ENCODE data around the gene ARHGDIG.

Gene ARHGDIG

GRCh38 chr16:281660-282255, 1.4 kb downstream of the ARHGDIG start:
- DNase-seq, result no peak

- DNase-seq, result no peak
Measured at GRCh38 chr16:282491-282890, 2.1 kb downstream of the ARHGDIG start.

GRCh38 chr16:283033-283805, 2.8 kb downstream of the ARHGDIG start, which contains the start of gene PDIA2:
Gene PDIA2 (plus strand): TSS chr16:283164. CDS start chr16:283170, 6 bp downstream.
- no peak for DNase-seq

GRCh38 chr16:284204-285120, 4.1 kb downstream of the ARHGDIG start:
- DNase-seq, result no peak

- no peak for DNase-seq
Measured at GRCh38 chr16:285146-286055, 5.0 kb downstream of the ARHGDIG start.

- no peak for DNase-seq
Measured at GRCh38 chr16:286491-287297, 6.3 kb downstream of the ARHGDIG start.

GRCh38 chr16:287298-287811, 7.0 kb downstream of the ARHGDIG start:
- DNase-seq, result no peak

GRCh38 chr16:287981-288920, 7.9 kb downstream of the ARHGDIG start:
- no peak for DNase-seq

- no peak for DNase-seq
Measured at GRCh38 chr16:289395-289997, 9.1 kb downstream of the ARHGDIG start.

- DNase-seq, result no peak
Measured at GRCh38 chr16:290015-290680, 9.8 kb downstream of the ARHGDIG start.

- DNase-seq, result no peak
Measured at GRCh38 chr16:290681-291405, 10.5 kb downstream of the ARHGDIG start.

GRCh38 chr16:291539-291938, 11.1 kb downstream of the ARHGDIG start:
- DNase-seq, result no peak

GRCh38 chr16:293043-293775, 12.8 kb downstream of the ARHGDIG start:
- no peak for DNase-seq

- no peak for DNase-seq
Measured at GRCh38 chr16:296276-296675, 15.9 kb downstream of the ARHGDIG start.

- DNase-seq, result no peak
Measured at GRCh38 chr16:296806-297510, 16.6 kb downstream of the ARHGDIG start.

- DNase-seq, result no peak
Measured at GRCh38 chr16:297832-298231, 17.4 kb downstream of the ARHGDIG start.

- no peak for DNase-seq
Measured at GRCh38 chr16:301235-301634, 20.8 kb downstream of the ARHGDIG start.
